ENCODE data around the gene POPDC2. TPM values are rescaled to one million over a fixed set of nuclear protein-coding genes. Genes with fewer than 3 reads are reported as not detected.

POPDC2 gene
- total RNA-seq, 1 experiment from 2014 or later, result 0.93 TPM

DNA sequence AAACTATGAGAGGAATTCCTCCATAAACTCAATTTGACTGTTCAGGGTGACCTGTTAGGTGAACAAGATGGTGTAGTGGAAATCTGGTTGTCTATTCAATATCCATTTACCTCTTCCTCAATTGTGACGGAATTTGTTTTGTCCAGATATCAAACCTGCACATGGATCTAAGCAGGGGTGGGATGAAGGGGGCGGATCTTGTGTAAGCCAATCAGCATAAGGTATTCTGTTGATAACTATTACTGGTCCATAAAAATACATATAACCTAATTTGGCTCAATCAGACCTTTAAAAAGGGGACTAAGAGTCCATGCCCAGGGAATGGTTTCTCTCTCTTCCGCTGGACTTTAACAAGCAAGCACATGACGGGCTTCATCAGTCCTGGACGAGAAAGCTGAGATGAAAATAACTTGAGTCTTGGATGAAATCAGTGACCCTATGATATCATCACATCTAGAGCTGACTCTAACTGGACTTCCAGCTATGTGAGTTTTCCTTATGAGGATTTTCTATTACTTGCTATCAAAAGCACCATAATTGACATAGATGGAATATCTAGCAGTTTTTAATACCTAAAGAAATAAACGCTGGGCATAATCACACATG is 5.7 kb upstream of the POPDC2 start:
- CTCF ChIA-PET, result interaction anchor here (0.5 to 0.6 kb wide), 2 partner anchors 62 to 84 kb away, joined by 3 read pairs; no protein-coding TSS in a partner anchor
- no peaks in the 10 kb centered on the region for H3K27me3 Mint-ChIP-seq (ENCODE audit: insufficient read depth, unreplicated experiment)
- no TSS peak for BruUV-seq (replicated peaks)
- peaks cover 10% of the 10 kb centered on the region for H3K4me1 Mint-ChIP-seq (ENCODE audit: insufficient read depth, unreplicated experiment)
- intact Hi-C loops (cut with micrococcal nuclease), result no loop called here
- DNase-seq (ENCODE audit: unreplicated experiment), result no peak
- POLR2A ChIA-PET, result interaction anchor here (1.3 to 3.6 kb wide), 2 partner anchors 10 to 203 kb away, joined by 6 to 22 read pairs; partner anchors contain the start of genes COX17 and TMEM39A
- H3K9me3 Mint-ChIP-seq (ENCODE audit: unreplicated experiment), result no peaks in the 10 kb centered on the region
- TF ChIP-seq, protein P1, sequence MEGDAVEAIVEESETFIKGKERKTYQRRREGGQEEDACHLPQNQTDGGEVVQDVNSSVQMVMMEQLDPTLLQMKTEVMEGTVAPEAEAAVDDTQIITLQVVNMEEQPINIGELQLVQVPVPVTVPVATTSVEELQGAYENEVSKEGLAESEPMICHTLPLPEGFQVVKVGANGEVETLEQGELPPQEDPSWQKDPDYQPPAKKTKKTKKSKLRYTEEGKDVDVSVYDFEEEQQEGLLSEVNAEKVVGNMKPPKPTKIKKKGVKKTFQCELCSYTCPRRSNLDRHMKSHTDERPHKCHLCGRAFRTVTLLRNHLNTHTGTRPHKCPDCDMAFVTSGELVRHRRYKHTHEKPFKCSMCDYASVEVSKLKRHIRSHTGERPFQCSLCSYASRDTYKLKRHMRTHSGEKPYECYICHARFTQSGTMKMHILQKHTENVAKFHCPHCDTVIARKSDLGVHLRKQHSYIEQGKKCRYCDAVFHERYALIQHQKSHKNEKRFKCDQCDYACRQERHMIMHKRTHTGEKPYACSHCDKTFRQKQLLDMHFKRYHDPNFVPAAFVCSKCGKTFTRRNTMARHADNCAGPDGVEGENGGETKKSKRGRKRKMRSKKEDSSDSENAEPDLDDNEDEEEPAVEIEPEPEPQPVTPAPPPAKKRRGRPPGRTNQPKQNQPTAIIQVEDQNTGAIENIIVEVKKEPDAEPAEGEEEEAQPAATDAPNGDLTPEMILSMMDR (IDR thresholded peaks at IDR 0.05; ENCODE audit: unreplicated experiment), result no peak
- H3K27ac Mint-ChIP-seq (ENCODE audit: low read depth, unreplicated experiment), result no peak overlapping the region
- H3K4me3 Mint-ChIP-seq (ENCODE audit: unreplicated experiment), result no peak overlapping the region
- H3K36me3 Mint-ChIP-seq (ENCODE audit: insufficient read depth, unreplicated experiment), result peaks cover 14% of the 10 kb centered on the region

DNA sequence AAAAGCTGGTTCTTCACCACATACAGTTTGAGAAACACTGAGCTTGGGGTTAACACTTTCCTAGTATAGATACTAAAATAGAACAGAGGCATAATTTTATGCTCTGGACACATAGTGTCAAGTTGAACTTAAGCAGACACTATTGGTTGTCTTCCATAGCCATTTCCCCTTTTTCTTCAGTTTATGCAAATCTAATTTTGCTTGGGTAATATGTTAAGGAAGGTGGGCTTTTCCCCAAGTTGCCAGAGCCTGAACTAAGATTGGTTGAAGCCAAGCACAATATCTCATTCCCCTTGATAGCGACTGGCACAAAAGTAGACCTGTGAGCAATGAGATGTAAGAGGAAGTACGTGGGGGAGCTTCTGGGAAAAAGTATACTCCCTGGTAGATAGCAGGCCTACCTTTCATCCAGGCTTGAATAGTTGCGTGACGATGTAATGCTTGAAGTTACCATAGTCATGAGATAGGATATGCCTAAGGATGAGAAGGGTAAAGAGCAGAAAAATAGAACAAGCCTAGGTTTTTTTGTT is 4.5 kb upstream of the POPDC2 start:
- Mint-ChIP-seq H3K4me1 (ENCODE audit: insufficient read depth, unreplicated experiment) (peaks cover 10% of the 10 kb centered on the region), H3K27ac (ENCODE audit: low read depth, unreplicated experiment) (no peak overlapping the region), H3K36me3 (ENCODE audit: insufficient read depth, unreplicated experiment) (peaks cover 9% of the 10 kb centered on the region), H3K9me3 (ENCODE audit: unreplicated experiment) (no peaks in the 10 kb centered on the region), H3K4me3 (ENCODE audit: unreplicated experiment) (no peak overlapping the region), H3K27me3 (ENCODE audit: insufficient read depth, unreplicated experiment) (no peaks in the 10 kb centered on the region)
- CTCF ChIA-PET, result no interaction called here
- intact Hi-C loops (cut with micrococcal nuclease), result no loop called here
- TF ChIP-seq, protein P1 (IDR thresholded peaks at IDR 0.05; ENCODE audit: unreplicated experiment), result no peak
- BruUV-seq (replicated peaks), result no TSS peak
- POLR2A ChIA-PET, result interaction anchor here (0.7 to 3.6 kb wide), 3 partner anchors 11 to 202 kb away, joined by 3 to 22 read pairs (median 6); partner anchors contain the start of genes COX17 and TMEM39A
- no peak for DNase-seq (ENCODE audit: unreplicated experiment)

DNA sequence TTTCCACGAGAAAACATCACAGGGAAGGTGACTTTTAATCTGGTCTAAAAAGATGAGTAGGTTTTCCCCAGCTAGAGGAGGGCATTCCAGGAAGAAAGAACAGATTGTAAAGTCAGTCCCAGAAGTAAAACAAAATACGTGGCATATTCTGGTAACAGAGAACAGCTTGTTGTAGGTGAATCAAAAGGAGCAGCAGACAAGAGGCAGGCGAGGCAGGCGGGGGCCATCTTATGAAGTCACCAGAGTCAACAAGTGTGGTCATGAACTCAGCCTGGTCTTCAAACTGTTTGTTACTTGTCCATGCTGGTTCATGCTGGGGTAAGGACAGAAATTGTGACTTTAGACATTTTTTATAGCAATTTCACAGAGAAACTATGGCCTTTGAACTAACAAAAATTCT is 4.0 kb upstream of the POPDC2 start:
- Mint-ChIP-seq H3K4me1 (ENCODE audit: insufficient read depth, unreplicated experiment) (peaks cover 10% of the 10 kb centered on the region), H3K4me3 (ENCODE audit: unreplicated experiment) (no peak overlapping the region), H3K36me3 (ENCODE audit: insufficient read depth, unreplicated experiment) (peaks cover 6% of the 10 kb centered on the region), H3K27me3 (ENCODE audit: insufficient read depth, unreplicated experiment) (no peaks in the 10 kb centered on the region), H3K9me3 (ENCODE audit: unreplicated experiment) (no peaks in the 10 kb centered on the region), H3K27ac (ENCODE audit: low read depth, unreplicated experiment) (no peak overlapping the region)
- POLR2A ChIA-PET, result interaction anchor here (0.6 to 3.6 kb wide), 4 partner anchors 12 to 201 kb away, joined by 3 to 22 read pairs (median 4); partner anchors contain the start of genes COX17 and TMEM39A
- BruUV-seq (replicated peaks), result no TSS peak
- TF ChIP-seq, protein P1 (IDR thresholded peaks at IDR 0.05; ENCODE audit: unreplicated experiment), result no peak
- DNase-seq (ENCODE audit: unreplicated experiment), result no peak
- CTCF ChIA-PET, result interaction anchor here (0.6 to 0.8 kb wide), 2 partner anchors 11 to 26 kb away, joined by 3 to 4 read pairs; no protein-coding TSS in a partner anchor
- intact Hi-C loops (cut with micrococcal nuclease), result no loop called here

DNA sequence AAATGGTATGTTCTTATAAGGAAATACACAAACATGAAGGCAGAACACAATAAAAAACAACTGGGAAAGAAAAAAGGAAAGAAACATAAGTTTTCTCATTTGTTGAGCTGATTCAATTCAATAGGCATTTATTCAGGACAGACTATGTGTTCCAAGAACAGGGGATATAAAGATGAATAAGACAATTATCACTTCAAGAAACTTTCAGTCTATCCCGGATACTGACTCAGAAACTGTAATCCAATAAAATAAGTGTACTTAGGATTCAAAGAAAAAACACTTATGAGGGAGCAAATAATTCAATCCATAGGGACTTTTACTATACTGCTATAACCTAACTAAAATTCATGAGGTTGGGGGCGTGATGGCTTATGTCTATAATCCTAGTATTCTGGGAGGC is 3.5 kb upstream of the POPDC2 start:
- intact Hi-C loops (cut with micrococcal nuclease), result no loop called here
- CTCF ChIA-PET, result interaction anchor here (0.6 to 0.8 kb wide), 6 partner anchors 11 to 902 kb away, joined by 3 to 6 read pairs (median 4); no protein-coding TSS in a partner anchor
- BruUV-seq (replicated peaks), result no TSS peak
- peaks cover 6% of the 10 kb centered on the region for H3K36me3 Mint-ChIP-seq (ENCODE audit: insufficient read depth, unreplicated experiment)
- TF ChIP-seq, protein P1 (IDR thresholded peaks at IDR 0.05; ENCODE audit: unreplicated experiment), result no peak
- no peak overlapping the region for H3K27ac Mint-ChIP-seq (ENCODE audit: low read depth, unreplicated experiment)
- no peak overlapping the region for H3K4me3 Mint-ChIP-seq (ENCODE audit: unreplicated experiment)
- H3K9me3 Mint-ChIP-seq (ENCODE audit: unreplicated experiment), result no peaks in the 10 kb centered on the region
- peaks cover 10% of the 10 kb centered on the region for H3K4me1 Mint-ChIP-seq (ENCODE audit: insufficient read depth, unreplicated experiment)
- H3K27me3 Mint-ChIP-seq (ENCODE audit: insufficient read depth, unreplicated experiment), result no peaks in the 10 kb centered on the region
- DNase-seq (ENCODE audit: unreplicated experiment), result no peak
- POLR2A ChIA-PET, result interaction anchor here (0.6 to 3.6 kb wide), 5 partner anchors 8 to 200 kb away, joined by 3 to 22 read pairs (median 4); partner anchors contain the start of genes COX17 and TMEM39A

Measured in MCF 10A (cell line).